Hepatocyte (in vitro differentiated cells): ENCODE measurements around the gene USP3. TPM values are rescaled to one million over a fixed set of nuclear protein-coding genes. Genes with fewer than 3 reads are reported as not detected.

Experiments
- DNase-seq: peaks from one replicate; pipeline ENCODE4 v3.0.0-alpha.2; 2016; ENCODE audit warnings: low spot score
- H2AFZ ChIP-seq: fragments of 200-600 bp; sonication (generic); 2 replicates; pipeline ENCODE4 v1.6.0; 2016; ENCODE audit warnings: antibody characterized with exemption, mild to moderate bottlenecking
- H3K27ac ChIP-seq: fragments of 200-600 bp; sonication (generic); 2 replicates; pipeline ENCODE4 v1.5.1; 2016; ENCODE audit warnings: mild to moderate bottlenecking
- H3K27me3 ChIP-seq: fragments of 200-600 bp; sonication (generic); 2 replicates; pipeline ENCODE4 v1.6.1; 2016
- H3K36me3 ChIP-seq: fragments of 200-600 bp; sonication (generic); replicated peaks from 2 replicates; pipeline ENCODE4 v1.5.1; 2016; ENCODE audit warnings: low read depth; ENCODE audit not compliant: insufficient read depth
- H3K4me1 ChIP-seq: fragments of 200-600 bp; sonication (generic); 2 replicates; pipeline ENCODE4 v1.5.1; 2016; ENCODE audit warnings: mild to moderate bottlenecking, moderate library complexity; ENCODE audit not compliant: insufficient read depth
- H3K4me2 ChIP-seq: fragments of 200-600 bp; sonication (generic); 2 replicates; pipeline ENCODE4 v1.6.0; 2016
- H3K4me3 ChIP-seq: fragments of 200-600 bp; sonication (generic); 2 replicates; pipeline ENCODE4 v1.5.1; 2016; ENCODE audit warnings: mild to moderate bottlenecking
- H3K79me2 ChIP-seq: fragments of 200-600 bp; sonication (generic); 2 replicates; pipeline ENCODE4 v1.6.0; 2017; ENCODE audit warnings: mild to moderate bottlenecking
- H3K9me2 ChIP-seq: fragments of 200-600 bp; sonication (generic); replicated peaks from 2 replicates; pipeline ENCODE4 v1.6.0; 2017; ENCODE audit warnings: mild to moderate bottlenecking; ENCODE audit not compliant: insufficient read depth
- H3K9me3 ChIP-seq: fragments of 200-600 bp; sonication (generic); 2 replicates; pipeline ENCODE4 v1.5.1; 2016; ENCODE audit warnings: low read depth, mild to moderate bottlenecking
- H4K20me1 ChIP-seq: fragments of 200-600 bp; sonication (generic); 2 replicates; pipeline ENCODE4 v1.6.0; 2016; ENCODE audit warnings: mild to moderate bottlenecking; ENCODE audit not compliant: insufficient read depth, poor library complexity, severe bottlenecking
- CTCF ChIP-seq: fragments of 200-600 bp; sonication (generic); IDR thresholded peaks from 2 replicates; pipeline ENCODE4 v1.5.1; 2016; ENCODE audit warnings: antibody characterized with exemption, mild to moderate bottlenecking; ENCODE audit not compliant: poor library complexity
- EZH2 ChIP-seq: fragments of 200-600 bp; sonication (generic); IDR thresholded peaks from 2 replicates; pipeline ENCODE4 v1.6.1; 2016; ENCODE audit warnings: antibody characterized with exemption, mild to moderate bottlenecking, borderline replicate concordance
- EZH2phosphoT487 ChIP-seq: fragments of 200-600 bp; sonication (generic); IDR thresholded peaks from one replicate; pipeline ENCODE4 v1.6.1; 2018; ENCODE audit warnings: antibody characterized with exemption, mild to moderate bottlenecking, low read depth, moderate library complexity; ENCODE audit not compliant: unreplicated experiment, severe bottlenecking
- WGBS: methylation state at CpG from one replicate; pipeline ENCODE4 v1.1.6; 2016; ENCODE audit warnings: low lambda C conversion rate; ENCODE audit errors: missing lambda C conversion rate; 5-methylcytosine and 5-hydroxymethylcytosine counted together
- polyA plus RNA-seq: library from polyadenylated mRNA; unstranded; fragments of >200 nt; fragmentation: Nextera tagmentation; extraction: Ambion mirVana; gene quantifications from 2 replicates; pipeline ENCODE4 v1.2.1, GENCODE V29; 2016
- total RNA-seq: library from RNA; depleted of rRNA; stranded (reverse); fragments of >200 nt; gene quantifications from 2 replicates; pipeline ENCODE4 v1.2.3, GENCODE V29; 2014

Gene USP3
- total and polyA plus RNA-seq, 2 experiments from 2014 or later, result 30.5 to 61.2 TPM

DNA sequence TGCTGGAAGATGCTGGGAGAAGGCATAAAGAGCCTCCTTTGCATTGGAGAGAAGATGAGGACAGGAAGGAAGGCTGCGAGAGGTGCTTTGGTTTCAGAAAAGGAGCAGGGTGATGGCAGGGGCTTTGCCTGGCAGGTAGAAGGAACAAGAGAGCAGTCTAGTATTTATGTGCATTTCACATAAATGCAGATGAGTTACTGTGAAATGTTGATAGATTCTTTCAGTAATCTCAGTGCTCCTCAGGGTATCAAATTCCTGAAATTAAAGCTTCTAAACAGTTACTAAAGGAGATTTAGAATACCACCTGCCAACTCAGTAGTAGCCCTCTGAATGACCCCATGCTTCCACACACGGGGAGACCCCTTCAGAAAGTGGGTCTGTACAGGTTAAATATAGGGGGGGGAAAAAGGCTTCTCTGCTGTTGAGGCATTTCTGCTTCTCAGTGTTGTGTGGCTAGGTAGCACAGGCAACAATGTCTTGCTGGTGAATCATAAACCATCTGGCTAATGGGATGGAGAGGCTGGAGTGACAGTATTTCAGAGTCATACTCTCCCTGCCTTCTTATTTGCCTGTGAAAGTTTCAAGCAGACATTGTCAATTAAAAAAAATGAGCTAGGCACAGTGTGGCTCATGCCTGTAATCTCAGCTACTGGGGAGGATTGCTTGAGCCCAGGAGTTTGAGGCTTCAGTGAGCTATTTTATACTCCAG, 78.5 kb downstream of the USP3 start:
- Histone ChIP-seq H3K27ac (no peak overlapping the region), H3K9me3 (no peaks in the 10 kb centered on the region), H3K27me3 (no peaks in the 10 kb centered on the region), H2AFZ (no peak overlapping the region), H3K4me3 (no peak overlapping the region), H3K4me2 (no peak overlapping the region), H3K9me2 (no peaks in the 10 kb centered on the region), H3K4me1 (no peaks in the 10 kb centered on the region), H3K79me2 (no peaks in the 10 kb centered on the region), H3K36me3 (no peaks in the 10 kb centered on the region), H4K20me1 (no peaks in the 10 kb centered on the region)
- WGBS, result 91% methylated on average over 2 of the region's 2 CpGs
- no peak for DNase-seq
- no peak for TF ChIP-seq CTCF

DNA sequence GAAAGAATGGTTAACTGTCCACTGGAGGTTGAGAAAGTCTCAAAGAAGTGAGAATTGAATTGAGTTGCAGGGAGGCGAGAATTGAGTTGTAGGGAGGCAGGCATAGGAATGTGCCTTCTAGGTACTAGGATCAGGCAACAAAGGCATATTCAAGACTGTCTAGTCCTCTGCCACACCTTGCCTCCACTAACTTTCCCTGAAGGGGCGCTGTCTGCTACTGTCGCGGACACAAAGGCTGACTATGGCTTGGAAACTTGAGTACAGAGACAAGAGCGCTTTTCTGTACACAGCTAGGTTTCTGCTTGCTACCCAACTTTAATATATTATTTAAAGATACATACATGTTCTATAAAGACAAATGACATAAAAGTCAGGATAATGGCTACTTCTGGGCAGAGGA, 82.4 kb downstream of the USP3 start:
- WGBS, result 91% methylated on average over 5 of the region's 5 CpGs
- H3K9me3 ChIP-seq, result no peaks in the 10 kb centered on the region
- no peaks in the 10 kb centered on the region for H3K79me2 ChIP-seq
- H3K27ac ChIP-seq, result no peak overlapping the region
- no peak overlapping the region for H3K4me3 ChIP-seq
- no peak for DNase-seq
- TF ChIP-seq CTCF (no peak), EZH2phosphoT487 (no peak), EZH2 (no peak)
- H4K20me1 ChIP-seq, result no peaks in the 10 kb centered on the region
- H3K36me3 ChIP-seq, result no peaks in the 10 kb centered on the region
- H3K4me1 ChIP-seq, result no peaks in the 10 kb centered on the region
- no peak overlapping the region for H3K4me2 ChIP-seq
- H2AFZ ChIP-seq, result no peak overlapping the region
- no peaks in the 10 kb centered on the region for H3K9me2 ChIP-seq
- no peaks in the 10 kb centered on the region for H3K27me3 ChIP-seq

- DNase-seq, result peak; percentile 29
- TF ChIP-seq EZH2phosphoT487 (no peak), CTCF (no peak), EZH2 (no peak)
- Histone ChIP-seq H3K27me3 (no peaks in the 10 kb centered on the region), H3K4me2 (no peak overlapping the region), H3K79me2 (no peaks in the 10 kb centered on the region), H3K36me3 (no peaks in the 10 kb centered on the region), H3K27ac (no peak overlapping the region), H3K9me2 (no peaks in the 10 kb centered on the region), H3K4me1 (no peaks in the 10 kb centered on the region), H4K20me1 (no peaks in the 10 kb centered on the region), H3K9me3 (no peaks in the 10 kb centered on the region), H2AFZ (no peak overlapping the region), H3K4me3 (no peak overlapping the region)
- 49% methylated on average over 2 of the region's 2 CpGs for WGBS
Observed at GRCh38 chr15:63587527-63587926, 83.1 kb downstream of the USP3 start.

DNA sequence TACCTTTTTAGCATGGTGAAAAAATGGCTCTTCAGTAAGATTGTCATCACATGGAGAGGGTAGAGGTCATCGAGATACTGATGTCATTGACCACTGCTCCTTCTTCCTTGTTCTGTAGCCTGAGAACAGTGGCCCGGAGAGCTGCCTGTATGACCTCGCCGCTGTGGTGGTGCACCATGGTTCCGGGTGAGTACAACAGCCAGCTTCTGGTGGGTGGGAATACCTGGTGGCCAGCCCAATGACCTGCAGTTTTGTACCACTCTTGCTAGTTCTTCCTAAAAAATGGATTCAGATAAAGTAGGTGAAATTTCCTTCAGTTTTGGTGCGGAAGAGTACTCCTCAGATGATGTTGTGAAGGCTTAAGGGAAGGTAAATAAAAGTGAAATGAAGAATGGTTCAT, 84.4 kb downstream of the USP3 start:
- no peaks in the 10 kb centered on the region for H4K20me1 ChIP-seq
- WGBS, result 98% methylated on average over 6 of the region's 6 CpGs
- no peak overlapping the region for H3K4me3 ChIP-seq
- no peak overlapping the region for H2AFZ ChIP-seq
- H3K9me2 ChIP-seq, result no peaks in the 10 kb centered on the region
- no peaks in the 10 kb centered on the region for H3K4me1 ChIP-seq
- no peak for DNase-seq
- no peak overlapping the region for H3K27ac ChIP-seq
- H3K36me3 ChIP-seq, result no peaks in the 10 kb centered on the region
- H3K9me3 ChIP-seq, result no peaks in the 10 kb centered on the region
- no peaks in the 10 kb centered on the region for H3K27me3 ChIP-seq
- H3K4me2 ChIP-seq, result no peak overlapping the region
- no peaks in the 10 kb centered on the region for H3K79me2 ChIP-seq
- TF ChIP-seq EZH2 (no peak), CTCF (no peak), EZH2phosphoT487 (no peak)
